HepG2 (cell line): ENCODE results near the gene ALOXE3. TPM values are rescaled to one million over a fixed set of nuclear protein-coding genes. Genes with fewer than 3 reads are reported as not detected.

ENCODE experiments used
- CBX1 ChIP-seq: IDR thresholded peaks from one replicate; pipeline ENCODE4 v1.6.1; 2016; ENCODE audit warnings: antibody characterized with exemption, low read depth
- CREB1 ChIP-seq, 2 experiments: fragments of 450-650 bp in 1 of 2; IDR thresholded peaks; 2 replicates each; pipeline ENCODE4 v1.6.1; 2016 to 2017; ENCODE audit warnings: control low read depth in 1 of 2, mild to moderate bottlenecking in 1 of 2, missing compliant biosample characterization in 1 of 2, missing genetic modification characterization in 1 of 2
- ETV6 ChIP-seq: sonication (generic); formaldehyde crosslinking; conservative IDR thresholded peaks from 2 replicates; pipeline ENCODE4 v1.4.0; 2020; ENCODE audit warnings: missing genetic modification reagents
- FUBP1 ChIP-seq: sonication (generic); formaldehyde crosslinking; IDR thresholded peaks from 2 replicates; pipeline ENCODE4 v1.5.1; 2020; ENCODE audit warnings: missing genetic modification reagents, mild to moderate bottlenecking, borderline replicate concordance
- KDM3A ChIP-seq: IDR thresholded peaks from 2 replicates; pipeline ENCODE4 v1.6.1; 2018; ENCODE audit warnings: low read depth, missing compliant biosample characterization
- KLF12 ChIP-seq: sonication (generic); formaldehyde crosslinking; IDR thresholded peaks from 2 replicates; pipeline ENCODE4 v1.4.0; 2020; ENCODE audit warnings: missing genetic modification reagents, borderline replicate concordance
- KLF6 ChIP-seq: IDR thresholded peaks from 2 replicates; pipeline ENCODE4 v1.8.0; 2016; ENCODE audit warnings: missing biosample characterization, missing genetic modification reagents
- MNT ChIP-seq: fragments of 450-650 bp; IDR thresholded peaks from 2 replicates; pipeline ENCODE4 v1.6.1; 2016
- MXD1 ChIP-seq: sonication (generic); formaldehyde crosslinking; IDR thresholded peaks from 2 replicates; pipeline ENCODE4 v1.4.0; 2020; ENCODE audit warnings: mild to moderate bottlenecking, missing genetic modification reagents
- NKX3-1 ChIP-seq: sonication (generic); formaldehyde crosslinking; IDR thresholded peaks from 2 replicates; pipeline ENCODE4 v1.5.0; 2020; ENCODE audit warnings: missing genetic modification reagents
- SALL1 ChIP-seq: sonication (generic); formaldehyde crosslinking; IDR thresholded peaks from 2 replicates; pipeline ENCODE4 v1.8.0; 2022; ENCODE audit warnings: mild to moderate bottlenecking, missing genetic modification reagents
- SALL2 ChIP-seq: sonication (generic); formaldehyde crosslinking; IDR thresholded peaks from 2 replicates; pipeline ENCODE4 v1.8.1; 2023; ENCODE audit warnings: mild to moderate bottlenecking, missing genetic modification reagents, inconsistent platforms
- THAP9 ChIP-seq: sonication (generic); formaldehyde crosslinking; IDR thresholded peaks from 2 replicates; pipeline ENCODE4; 2020; ENCODE audit warnings: missing genetic modification reagents, mild to moderate bottlenecking, borderline replicate concordance
- TP53 ChIP-seq: sonication (generic); formaldehyde crosslinking; conservative IDR thresholded peaks from 2 replicates; pipeline ENCODE4 v1.4.0; 2020; ENCODE audit warnings: missing genetic modification reagents
- ZNF225 ChIP-seq: sonication (generic); formaldehyde crosslinking; IDR thresholded peaks from 2 replicates; pipeline ENCODE4 v1.4.0; 2020; ENCODE audit warnings: mild to moderate bottlenecking, missing genetic modification reagents
- ZNF567 ChIP-seq: sonication (generic); formaldehyde crosslinking; IDR thresholded peaks from 2 replicates; pipeline ENCODE4 v1.8.1; 2023; ENCODE audit warnings: mild to moderate bottlenecking, missing genetic modification reagents, borderline replicate concordance
- ZNF761 ChIP-seq: sonication (generic); formaldehyde crosslinking; conservative IDR thresholded peaks from 2 replicates; pipeline ENCODE4 v1.4.0; 2020; ENCODE audit warnings: mild to moderate bottlenecking, missing genetic modification reagents
- polyA plus RNA-seq, 8 experiments: library from polyadenylated mRNA; depleted of rRNA in 3 of 8; stranded (reverse) in 7 of 8; unstranded in 1 of 8; fragments of >200 nt; fragmentation: Illumina TruSeq in 4 of 8; extraction: Trizol in 4 of 8; gene quantifications; 2 replicates each; pipeline versions ENCODE4 v1.2.1 to v1.2.3, GENCODE V29; 2011 to 2016; ENCODE audit warnings: low read depth in 4 of 8, missing spikeins in 1 of 8, mixed read lengths in 1 of 8; ENCODE audit not compliant: insufficient read depth in 1 of 8
- total RNA-seq, 5 experiments: library from RNA; depleted of rRNA; stranded (reverse); fragments of >200 nt; fragmentation: Illumina TruSeq; extraction: Trizol; gene quantifications; 2 replicates each; pipeline ENCODE4 v1.2.3, GENCODE V29; 2016; ENCODE audit warnings: low read depth in 1 of 5
- TF ChIP-seq, protein P1 (sequence below): sonication (generic); formaldehyde crosslinking; IDR thresholded peaks from 2 replicates; pipeline ENCODE4 v1.4.0; 2020; ENCODE audit warnings: missing genetic modification reagents

Gene ALOXE3
- total and polyA plus RNA-seq, 2 of the 13 experiments (the other 11 are each of a cell fraction or from before 2014, with no cell fraction given), result 0.07 TPM; not detected in 1

GRCh38 chr17:8056232-8056975 lies 61.9 kb downstream of the ALOXE3 start (continued):
- TF ChIP-seq, protein P1, sequence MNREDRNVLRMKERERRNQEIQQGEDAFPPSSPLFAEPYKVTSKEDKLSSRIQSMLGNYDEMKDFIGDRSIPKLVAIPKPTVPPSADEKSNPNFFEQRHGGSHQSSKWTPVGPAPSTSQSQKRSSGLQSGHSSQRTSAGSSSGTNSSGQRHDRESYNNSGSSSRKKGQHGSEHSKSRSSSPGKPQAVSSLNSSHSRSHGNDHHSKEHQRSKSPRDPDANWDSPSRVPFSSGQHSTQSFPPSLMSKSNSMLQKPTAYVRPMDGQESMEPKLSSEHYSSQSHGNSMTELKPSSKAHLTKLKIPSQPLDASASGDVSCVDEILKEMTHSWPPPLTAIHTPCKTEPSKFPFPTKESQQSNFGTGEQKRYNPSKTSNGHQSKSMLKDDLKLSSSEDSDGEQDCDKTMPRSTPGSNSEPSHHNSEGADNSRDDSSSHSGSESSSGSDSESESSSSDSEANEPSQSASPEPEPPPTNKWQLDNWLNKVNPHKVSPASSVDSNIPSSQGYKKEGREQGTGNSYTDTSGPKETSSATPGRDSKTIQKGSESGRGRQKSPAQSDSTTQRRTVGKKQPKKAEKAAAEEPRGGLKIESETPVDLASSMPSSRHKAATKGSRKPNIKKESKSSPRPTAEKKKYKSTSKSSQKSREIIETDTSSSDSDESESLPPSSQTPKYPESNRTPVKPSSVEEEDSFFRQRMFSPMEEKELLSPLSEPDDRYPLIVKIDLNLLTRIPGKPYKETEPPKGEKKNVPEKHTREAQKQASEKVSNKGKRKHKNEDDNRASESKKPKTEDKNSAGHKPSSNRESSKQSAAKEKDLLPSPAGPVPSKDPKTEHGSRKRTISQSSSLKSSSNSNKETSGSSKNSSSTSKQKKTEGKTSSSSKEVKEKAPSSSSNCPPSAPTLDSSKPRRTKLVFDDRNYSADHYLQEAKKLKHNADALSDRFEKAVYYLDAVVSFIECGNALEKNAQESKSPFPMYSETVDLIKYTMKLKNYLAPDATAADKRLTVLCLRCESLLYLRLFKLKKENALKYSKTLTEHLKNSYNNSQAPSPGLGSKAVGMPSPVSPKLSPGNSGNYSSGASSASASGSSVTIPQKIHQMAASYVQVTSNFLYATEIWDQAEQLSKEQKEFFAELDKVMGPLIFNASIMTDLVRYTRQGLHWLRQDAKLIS (CRISPR knock-in tag), result no peak
- TF ChIP-seq KLF6 (CRISPR knock-in tag), result no peak
- TF ChIP-seq CREB1 (IDR thresholded peaks at IDR 0.05), result peak; percentile 78
- peak; percentile 93 for TF ChIP-seq CREB1 (CRISPR knock-in tag; IDR thresholded peaks at IDR 0.05)
- TF ChIP-seq KDM3A (CRISPR knock-in tag), result peak; percentile 23; the same call in 1 of the 2 replicates
- TF ChIP-seq FUBP1, result no peak
- no peak for TF ChIP-seq ETV6 (CRISPR knock-in tag)
- no peak; the same call in 1 of the 2 replicates for TF ChIP-seq ZNF225 (CRISPR knock-in tag)
- 0 out of 2 replicates have a peak, but pooled peaks have one; percentile 28 for TF ChIP-seq MXD1
- no peak for TF ChIP-seq MNT
- TF ChIP-seq ZNF761 (CRISPR knock-in tag), result no peak; the same call in none of the 2 replicates
- TF ChIP-seq SALL2 (CRISPR knock-in tag), result no peak
- TF ChIP-seq ZNF567, result 0 out of 2 replicates have a peak, but pooled peaks have one; percentile 50
- 0 out of 2 replicates have a peak, but pooled peaks have one; percentile 62 for TF ChIP-seq TP53
- peak; percentile 68; the same call in 1 of the 2 replicates for TF ChIP-seq NKX3-1 (CRISPR knock-in tag)
- peak; percentile 16; the same call in 1 of the 2 replicates for TF ChIP-seq KLF12 (CRISPR knock-in tag)
- TF ChIP-seq CBX1, result no peak
- TF ChIP-seq SALL1 (CRISPR knock-in tag), result peak; percentile 89
- peak; percentile 58; the same call in 1 of the 2 replicates for TF ChIP-seq THAP9 (CRISPR knock-in tag)
